Suppressor macrophage (primary cell): ENCODE results near the gene SLC22A12.

ENCODE experiments used
- DNase-seq, 4 experiments: peaks; one replicate each; pipeline ENCODE4 v3.0.0-alpha.2; 2020 to 2022

Gene SLC22A12

GRCh38 chr11:64628596-64628995 lies 37.6 kb downstream of the SLC22A12 start:
- DNase-seq = no peak

DNA sequence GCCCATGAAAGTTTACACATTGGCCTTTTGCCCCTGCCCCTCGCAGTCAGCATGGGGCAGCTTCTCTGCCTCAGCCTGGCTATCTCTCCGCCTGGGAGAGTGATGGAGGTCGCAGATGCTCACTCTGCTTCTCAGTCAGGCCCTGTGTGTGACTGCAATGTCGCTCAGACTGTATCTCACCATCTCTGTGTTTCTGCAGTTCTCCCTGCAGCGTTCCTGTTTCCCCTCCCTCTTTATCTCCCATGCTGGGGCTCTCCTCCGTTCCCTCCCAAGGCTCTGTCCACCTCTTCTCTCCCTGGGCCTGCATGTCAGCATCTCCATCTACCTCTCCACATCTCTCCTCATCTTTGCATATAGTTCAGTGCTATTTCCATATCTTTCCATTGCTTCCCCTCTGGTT lies 38.1 kb downstream of the SLC22A12 start:
- DNase-seq = no peak

DNA sequence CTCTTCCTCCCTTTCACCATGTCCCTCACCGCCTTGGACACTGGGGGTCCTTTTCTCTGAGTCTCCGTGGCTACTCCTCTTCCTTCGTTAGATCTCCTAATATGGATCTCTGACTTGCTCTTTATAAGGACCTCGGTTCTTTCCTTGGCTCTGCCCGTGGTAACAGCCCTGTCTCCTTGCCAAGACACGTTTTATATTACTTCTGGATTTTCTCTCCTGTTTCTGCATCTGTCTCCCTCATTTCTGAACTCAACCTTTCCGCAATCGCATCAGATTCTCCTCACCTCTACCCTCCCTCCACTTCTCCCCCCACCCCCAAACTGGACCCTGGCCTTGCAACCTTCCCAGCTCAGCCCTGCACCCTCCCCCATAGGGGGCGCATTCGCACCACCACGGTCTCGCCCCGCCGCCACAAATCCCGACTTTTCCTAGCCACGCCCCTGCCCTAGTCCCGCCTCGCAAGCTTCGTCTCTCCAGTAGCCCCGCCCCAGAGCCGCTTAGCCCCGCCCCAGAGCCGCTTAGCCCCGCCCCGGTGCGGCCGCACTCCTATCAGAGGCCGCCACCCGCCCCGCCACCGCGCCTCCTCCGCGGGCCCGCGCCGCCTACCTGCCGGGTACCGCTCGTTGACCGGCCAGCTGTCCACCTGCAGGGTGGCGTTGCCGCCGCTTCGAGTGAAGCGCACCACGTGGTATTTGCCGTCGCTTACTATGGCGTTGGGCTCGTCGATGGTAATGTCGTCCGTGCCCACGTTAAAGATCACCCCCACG lies 39.0 kb downstream of the SLC22A12 start:
- DNase-seq = no peak

GRCh38 chr11:64631675-64632074 lies 40.7 kb downstream of the SLC22A12 start:
- DNase-seq = no peak

DNA sequence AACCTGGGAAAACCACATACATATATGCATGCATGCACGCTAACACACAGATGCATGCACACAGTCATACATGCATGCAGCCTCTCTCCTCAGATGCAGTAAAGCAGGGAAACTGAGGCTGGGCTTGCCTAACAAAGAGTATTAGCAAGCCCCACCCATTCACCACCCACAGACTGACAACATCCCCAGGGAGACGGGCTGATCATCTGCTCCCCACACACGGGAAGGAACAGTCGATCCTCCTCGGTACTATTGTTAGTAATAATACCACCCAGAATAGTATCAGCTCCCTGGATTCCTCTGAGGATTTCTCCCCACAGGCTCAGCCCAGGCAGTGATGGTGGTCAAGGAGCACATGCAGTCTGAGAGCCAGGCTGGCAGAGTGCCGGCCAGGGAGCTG lies 41.2 kb downstream of the SLC22A12 start:
- DNase-seq = no peak

DNA sequence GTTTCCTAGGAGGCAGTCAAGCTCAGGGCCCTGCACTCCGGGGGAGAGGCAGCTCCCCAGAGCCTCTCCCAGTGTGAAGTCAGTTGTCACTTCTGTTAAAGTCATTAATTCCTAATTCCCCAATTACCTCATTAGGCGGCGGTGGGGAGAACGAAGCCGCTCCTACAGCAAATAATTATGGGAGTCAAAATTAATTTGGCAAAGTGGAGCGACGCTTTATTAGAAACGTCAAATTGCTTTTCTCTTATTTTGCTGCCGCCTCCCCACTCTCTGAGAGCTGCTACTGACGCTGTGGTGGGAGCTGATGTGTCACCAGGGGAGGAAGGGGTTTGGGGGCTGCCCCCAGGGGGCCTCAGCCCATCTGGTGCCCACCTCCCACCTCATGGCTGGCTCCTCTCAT lies 41.6 kb downstream of the SLC22A12 start:
- DNase-seq = no peak

GRCh38 chr11:64633555-64634159 lies 42.6 kb downstream of the SLC22A12 start:
- DNase-seq = no peak

GRCh38 chr11:64637334-64638017 lies 46.5 kb downstream of the SLC22A12 start:
- DNase-seq = no peak

- no peak for DNase-seq
These were observed 47.1 kb downstream of the SLC22A12 start for GRCh38 chr11:64638018-64638665.

DNA sequence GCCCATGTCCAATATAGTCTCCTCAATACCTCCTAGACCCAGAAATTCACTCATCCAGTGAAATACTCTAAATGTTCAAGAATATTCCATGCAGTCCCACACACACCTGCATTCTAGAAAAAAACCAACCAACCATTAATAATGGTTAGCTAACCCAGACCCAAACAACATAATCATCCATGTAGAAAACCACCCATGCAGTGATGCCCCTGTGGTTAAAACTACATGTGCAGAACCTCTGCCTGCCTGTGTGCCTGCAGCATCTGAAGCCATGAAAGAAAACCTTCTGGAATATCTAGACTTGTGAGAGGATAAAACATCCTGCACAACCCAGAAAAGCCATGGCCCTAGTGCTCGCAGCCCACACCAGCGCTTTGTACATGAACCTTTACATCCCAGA lies 47.8 kb downstream of the SLC22A12 start:
- no peak for DNase-seq

GRCh38 chr11:64639885-64640284 lies 48.9 kb downstream of the SLC22A12 start:
- no peak for DNase-seq

GRCh38 chr11:64641596-64642417 lies 50.8 kb downstream of the SLC22A12 start:
- DNase-seq = no peak

GRCh38 chr11:64642418-64642735 lies 51.4 kb downstream of the SLC22A12 start:
- no peak for DNase-seq

DNA sequence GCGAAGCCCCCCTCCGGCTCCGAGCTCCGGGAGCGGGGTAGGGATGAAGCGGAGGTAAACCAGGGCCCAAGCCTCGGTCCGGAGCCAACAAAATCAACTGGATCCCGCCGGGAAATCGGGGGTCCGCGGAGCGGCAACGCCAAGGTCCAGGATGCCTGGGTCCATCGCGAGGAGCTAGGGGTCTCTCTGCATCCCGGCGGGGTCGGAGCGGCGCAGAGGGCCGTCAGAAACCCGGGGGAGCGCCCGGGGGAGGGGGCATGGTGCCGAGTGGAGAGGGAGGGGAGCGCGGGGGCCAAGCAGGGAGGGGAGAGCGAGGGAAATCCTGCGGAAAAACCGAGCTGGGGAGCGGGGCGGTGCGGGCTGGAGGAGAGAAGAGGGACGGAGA lies 51.8 kb downstream of the SLC22A12 start:
- DNase-seq = no peak

DNA sequence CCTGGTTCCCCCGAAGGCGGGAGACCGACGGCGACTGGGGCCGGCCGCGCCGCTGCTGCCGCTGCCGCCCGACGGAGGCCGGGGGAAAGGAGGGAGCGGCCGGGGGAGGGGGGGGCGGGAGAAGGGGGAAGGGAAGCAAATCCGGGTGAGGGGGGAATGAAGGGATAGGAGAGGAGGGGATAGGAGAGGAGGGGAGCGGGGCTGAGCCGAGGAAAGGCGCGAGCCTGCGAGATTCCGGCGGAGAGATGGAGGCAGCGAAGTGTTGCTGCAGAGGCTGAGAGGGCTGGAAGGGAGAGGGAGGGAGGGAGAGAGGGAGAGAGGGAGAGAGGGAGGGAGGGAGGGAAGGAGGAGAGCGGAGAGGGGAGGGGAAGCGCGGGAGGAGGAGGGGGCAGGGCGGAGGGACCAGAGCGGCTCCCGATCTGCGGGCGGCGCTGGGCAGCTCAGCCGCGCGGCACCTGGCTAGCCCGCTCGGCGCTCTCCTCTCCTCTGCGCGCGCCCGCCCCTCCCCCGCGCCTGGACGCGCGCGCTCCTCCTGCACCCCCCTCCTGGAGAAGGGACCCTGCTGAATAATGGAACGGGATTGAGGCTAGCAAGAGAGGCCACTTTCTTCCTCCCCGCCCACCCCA lies 52.3 kb downstream of the SLC22A12 start:
- no peak for DNase-seq

GRCh38 chr11:64643920-64644646 lies 53.1 kb downstream of the SLC22A12 start:
- no peak for DNase-seq

DNA sequence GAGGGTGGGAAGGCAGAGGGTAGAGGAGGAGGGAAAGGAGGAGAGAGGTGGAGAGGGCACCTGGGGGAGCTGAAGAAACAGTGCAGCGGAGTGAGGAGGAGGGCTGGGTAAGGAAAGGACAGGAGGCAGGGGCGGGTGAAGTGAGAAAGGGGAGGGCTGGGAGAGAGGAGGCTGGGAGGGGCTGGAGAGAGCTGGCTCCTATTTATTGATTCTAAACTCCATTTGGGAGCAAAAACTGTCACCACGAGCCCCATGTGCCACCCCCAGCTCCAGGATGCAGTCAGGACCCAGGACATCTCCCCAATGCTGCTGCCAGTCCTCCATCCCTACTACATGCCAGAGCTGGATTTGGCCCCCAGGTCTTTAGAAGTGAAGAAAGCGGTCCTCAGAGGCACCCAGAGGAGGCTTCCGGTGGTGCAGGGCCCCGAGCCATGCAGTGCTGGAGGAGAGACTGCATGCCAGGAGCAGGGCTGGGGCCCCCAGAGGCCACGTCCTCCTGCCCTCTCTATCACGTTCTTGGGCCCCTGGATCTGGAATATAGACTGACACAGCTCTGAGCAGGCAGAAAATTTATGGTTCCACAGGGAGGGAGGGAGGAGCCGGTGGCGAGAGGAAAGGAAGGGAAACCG lies 53.7 kb downstream of the SLC22A12 start:
- peak in 1 of 4 experiments; percentile 42 for DNase-seq

- no peak for DNase-seq
These were observed 56.2 kb downstream of the SLC22A12 start for GRCh38 chr11:64647019-64647779.

DNA sequence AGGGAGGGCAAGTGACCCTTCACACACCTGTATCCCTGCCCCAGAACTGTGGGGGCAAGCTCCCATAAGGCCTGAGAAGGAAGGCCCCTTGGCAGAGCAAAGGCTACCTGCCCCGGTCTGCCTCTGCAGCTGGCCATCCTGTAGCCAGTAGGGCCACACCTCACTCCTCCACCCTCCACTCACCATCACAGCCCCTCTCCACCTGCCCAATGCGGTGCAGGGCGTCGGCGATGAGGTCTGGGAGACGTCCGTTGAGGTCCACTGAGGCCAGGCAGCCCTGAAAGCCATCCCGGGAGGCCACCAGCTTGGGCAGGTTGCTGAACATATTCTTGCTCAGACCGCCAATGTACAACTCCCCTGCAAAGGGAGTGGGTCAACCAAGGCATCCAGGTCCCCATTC lies 57.5 kb downstream of the SLC22A12 start:
- DNase-seq = no peak

DNA sequence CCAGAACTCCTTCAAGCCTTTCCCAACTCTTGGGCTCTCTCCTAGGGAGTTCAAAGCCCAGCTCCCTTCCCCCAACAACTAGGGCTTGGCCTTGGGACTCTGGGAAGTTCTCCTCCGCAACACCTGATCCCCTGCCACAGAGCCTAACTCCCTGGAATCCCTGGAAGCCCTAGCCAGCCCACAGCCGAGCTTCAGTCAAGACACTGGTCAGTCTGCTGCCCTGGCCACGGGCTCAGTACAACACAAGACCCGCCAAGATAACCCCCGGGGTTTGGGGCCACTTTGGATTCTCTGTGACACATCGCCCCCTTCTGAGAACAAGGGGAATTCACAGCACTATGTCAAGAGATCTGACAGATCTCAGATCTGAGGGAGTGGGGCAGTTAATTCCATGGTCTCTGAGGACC lies 58.3 kb downstream of the SLC22A12 start:
- DNase-seq = peak in 3 of 4 experiments; percentile 39 to 53 (median 44)
